Measurements from ENCODE around the gene XIRP2.
"Not testable (repeated sequence)": the region's sequence is repeated elsewhere in the genome, so short reads cannot be mapped to it uniquely, and the experiment has no call there.

Gene XIRP2

GRCh38 chr2:166934817-166935216 lies 46.5 kb downstream of the XIRP2 start:
- no peak for DNase-seq

GRCh38 chr2:166942377-166942776 lies 54.1 kb downstream of the XIRP2 start:
- no peak for DNase-seq

- DNase-seq: no peak
Measured at GRCh38 chr2:166944909-166945308, 56.6 kb downstream of the XIRP2 start.

GRCh38 chr2:166957686-166958085 lies 69.4 kb downstream of the XIRP2 start:
- no peak for DNase-seq

- no peak for DNase-seq
Measured at GRCh38 chr2:166958986-166959481, 70.8 kb downstream of the XIRP2 start.

GRCh38 chr2:166959556-166959955 lies 71.3 kb downstream of the XIRP2 start:
- no peak for DNase-seq

GRCh38 chr2:166960702-166961270 lies 72.5 kb downstream of the XIRP2 start:
- no peak for DNase-seq

- no peak for DNase-seq
Measured at GRCh38 chr2:166961933-166962332, 73.7 kb downstream of the XIRP2 start.

GRCh38 chr2:166969486-166969885 lies 81.2 kb downstream of the XIRP2 start:
- no peak for DNase-seq

GRCh38 chr2:166972002-166972401 lies 83.7 kb downstream of the XIRP2 start:
- DNase-seq: no peak

- DNase-seq: no peak
Measured at GRCh38 chr2:166972418-166972817, 84.1 kb downstream of the XIRP2 start.

- no peak for DNase-seq
Measured at GRCh38 chr2:166984188-166984587, 95.9 kb downstream of the XIRP2 start.

- no peak for DNase-seq
Measured at GRCh38 chr2:166984797-166985196, 96.5 kb downstream of the XIRP2 start.

- DNase-seq: no peak
Measured at GRCh38 chr2:166994588-166995336, 106.5 kb downstream of the XIRP2 start.

- DNase-seq: no peak
Measured at GRCh38 chr2:166996465-166996864, 108.2 kb downstream of the XIRP2 start.

- DNase-seq: no peak
Measured at GRCh38 chr2:167001165-167001564, 112.9 kb downstream of the XIRP2 start.

GRCh38 chr2:167005096-167005495 lies 116.8 kb downstream of the XIRP2 start:
- DNase-seq: no peak

GRCh38 chr2:167013227-167013626 lies 124.9 kb downstream of the XIRP2 start:
- DNase-seq: no peak

- DNase-seq: no peak
Measured at GRCh38 chr2:167015806-167016205, 127.5 kb downstream of the XIRP2 start.

GRCh38 chr2:167017021-167017420 lies 128.7 kb downstream of the XIRP2 start:
- DNase-seq: no peak

GRCh38 chr2:167018590-167018989 lies 130.3 kb downstream of the XIRP2 start:
- DNase-seq: no peak

GRCh38 chr2:167028503-167028902 lies 140.2 kb downstream of the XIRP2 start:
- no peak for DNase-seq

- DNase-seq: not testable (repeated sequence)
Measured at GRCh38 chr2:167034976-167035375, 146.7 kb downstream of the XIRP2 start.

GRCh38 chr2:167048829-167049228 lies 160.5 kb downstream of the XIRP2 start:
- DNase-seq: no peak

GRCh38 chr2:167049659-167050058 lies 161.4 kb downstream of the XIRP2 start:
- DNase-seq: no peak

Measured in effector CD4-positive, alpha-beta T cell (primary cell).